Activated naive CD4-positive, alpha-beta T cell treated with anti-CD3 and anti-CD28 coated beads for 36 hours (primary cell): ENCODE data around the gene RPS4Y2. TPM values are rescaled to one million over a fixed set of nuclear protein-coding genes. Genes with fewer than 3 reads are reported as not detected.

ENCODE experiments used
- CTCF ChIA-PET: fragments of 350-600 bp; sonication (Branson Sonifier 250); formaldehyde crosslinking; loops from one replicate; lab custom pipeline; 2021; ENCODE audit warnings: antibody characterized with exemption; lab: Charles Lee
- DNase-seq: peaks from one replicate; pipeline ENCODE4 v3.0.0-alpha.2; 2020
- H3K27ac Mint-ChIP-seq: one replicate; pipeline ENCODE4 v1.8.0; 2021; ENCODE audit warnings: mild to moderate bottlenecking, mixed read lengths
- H3K27me3 Mint-ChIP-seq: one replicate; pipeline ENCODE4 v1.8.0; 2021; ENCODE audit warnings: low read depth, mixed read lengths
- H3K36me3 Mint-ChIP-seq: one replicate; pipeline ENCODE4 v1.8.0; 2021; ENCODE audit warnings: low read depth, mixed read lengths
- H3K4me1 Mint-ChIP-seq: one replicate; pipeline ENCODE4 v1.8.0; 2021; ENCODE audit warnings: low read depth, mixed read lengths
- H3K4me3 Mint-ChIP-seq: one replicate; pipeline ENCODE4 v1.8.0; 2021; ENCODE audit warnings: mild to moderate bottlenecking, moderate library complexity, mixed read lengths
- H3K9me3 Mint-ChIP-seq: one replicate; pipeline ENCODE4 v1.8.0; 2021; ENCODE audit warnings: mixed read lengths
- intact Hi-C: fragments of 100-400 bp; cut with micrococcal nuclease; formaldehyde crosslinking; loops from one replicate; pipeline ENCODE4 v1.15.1; 2023
- total RNA-seq, 2 experiments: library from RNA; stranded (reverse); gene quantifications; one replicate each; pipeline ENCODE4 v1.2.3, GENCODE V29; 2021

Gene RPS4Y2
- total RNA-seq, 2 experiments from 2014 or later, result not detected

DNA sequence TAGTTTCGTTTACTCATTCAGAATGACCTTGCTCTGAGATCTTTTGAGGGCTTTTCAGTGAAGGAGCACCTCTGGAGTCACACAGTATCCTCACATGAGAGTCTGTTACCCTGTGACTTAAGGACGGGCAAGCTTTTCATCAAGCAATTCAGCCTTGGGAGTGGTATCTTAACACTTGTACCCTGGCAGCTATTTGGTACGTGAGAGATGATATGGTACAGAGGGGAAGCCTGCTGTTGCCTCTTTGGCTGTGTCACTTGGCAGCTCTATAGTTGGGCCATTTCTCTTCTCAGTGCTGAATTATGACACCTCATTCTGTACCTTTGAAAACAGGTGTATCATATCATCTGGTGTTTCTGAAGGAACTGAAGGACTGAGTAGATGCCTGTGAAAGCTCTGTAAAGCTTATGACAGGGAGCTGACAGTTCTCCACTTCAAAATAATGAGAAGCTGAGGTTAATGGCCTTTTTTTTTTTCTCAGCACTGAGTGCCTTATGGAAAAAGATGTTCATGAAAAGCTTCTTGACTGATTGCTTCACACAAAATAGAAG, 24.3 kb downstream of the RPS4Y2 start:
- CTCF ChIA-PET, result interaction anchor here (0.6 kb wide), 1 partner anchor 173 kb away, joined by 4 read pairs; no protein-coding TSS in a partner anchor
- Mint-ChIP-seq H3K27me3 (no peaks in the 10 kb centered on the region), H3K36me3 (no peaks in the 10 kb centered on the region), H3K4me1 (peaks cover 53% of the 10 kb centered on the region), H3K4me3 (no peak overlapping the region), H3K27ac (no peak overlapping the region), H3K9me3 (no peaks in the 10 kb centered on the region)
- DNase-seq, result no peak
- intact Hi-C loops, result loop anchor here (1.0 to 10.0 kb wide), 7 partner anchors 10 to 475 kb away; partner anchors contain the start of gene EIF1AY

DNA sequence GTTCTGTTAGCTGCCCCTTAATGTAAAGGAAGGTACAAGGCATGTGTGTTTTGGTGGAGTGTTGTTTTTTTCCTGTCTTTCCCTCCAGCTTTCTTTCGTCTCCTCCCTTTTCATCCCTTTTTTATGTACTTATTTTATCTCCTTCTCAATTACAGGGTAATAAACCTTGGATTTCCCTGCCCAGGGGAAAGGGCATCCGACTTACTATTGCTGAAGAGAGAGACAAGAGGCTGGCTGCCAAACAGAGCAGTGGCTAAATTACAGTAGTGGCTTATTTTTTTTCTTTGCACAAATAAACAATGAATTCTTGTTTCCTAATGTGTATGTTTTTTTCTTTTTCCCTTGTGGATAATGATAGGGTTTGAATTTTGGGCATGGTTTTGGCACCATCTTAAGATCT, 24.9 kb downstream of the RPS4Y2 start:
- no peak for DNase-seq
- Mint-ChIP-seq H3K9me3 (no peaks in the 10 kb centered on the region), H3K27ac (no peak overlapping the region), H3K4me3 (no peak overlapping the region), H3K27me3 (no peaks in the 10 kb centered on the region), H3K36me3 (no peaks in the 10 kb centered on the region), H3K4me1 (peaks cover 59% of the 10 kb centered on the region)
- CTCF ChIA-PET, result interaction anchor here (0.6 kb wide), 1 partner anchor 174 kb away, joined by 4 read pairs; no protein-coding TSS in a partner anchor
- intact Hi-C loops, result loop anchor here (1.0 to 10.0 kb wide), 7 partner anchors 10 to 474 kb away; partner anchors contain the start of gene EIF1AY

GRCh38 chrY:20781408-20781807, 25.5 kb downstream of the RPS4Y2 start:
- Mint-ChIP-seq H3K36me3 (no peaks in the 10 kb centered on the region), H3K27me3 (no peaks in the 10 kb centered on the region), H3K4me1 (peaks cover 57% of the 10 kb centered on the region), H3K27ac (no peak overlapping the region), H3K4me3 (no peak overlapping the region), H3K9me3 (no peaks in the 10 kb centered on the region)
- CTCF ChIA-PET, result no interaction called here
- intact Hi-C loops, result loop anchor here (5.0 to 10.0 kb wide), 6 partner anchors 34 to 473 kb away; partner anchors contain the start of gene EIF1AY
- no peak for DNase-seq

DNA sequence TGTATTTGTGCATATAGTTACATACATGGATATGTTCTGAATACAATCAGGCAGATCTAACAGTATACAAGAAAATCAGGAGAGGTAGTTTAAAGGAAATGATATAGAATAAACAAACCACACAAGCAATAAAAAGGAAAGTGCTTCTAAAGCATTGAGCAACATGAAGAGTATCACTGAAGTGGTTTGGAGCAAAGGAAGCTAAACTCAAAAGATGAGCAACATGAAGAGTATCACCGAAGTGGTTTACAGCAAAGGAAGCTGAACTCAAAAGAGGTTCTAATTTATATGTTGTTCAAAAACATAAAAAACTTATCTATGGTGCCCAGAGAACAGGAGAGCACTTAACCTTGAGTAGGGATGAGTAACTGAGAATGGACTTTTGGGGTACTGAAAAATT, 29.1 kb downstream of the RPS4Y2 start:
- CTCF ChIA-PET, result interaction anchor here (1.5 kb wide), 1 partner anchor 37 kb away, joined by 3 read pairs; no protein-coding TSS in a partner anchor
- Mint-ChIP-seq H3K4me1 (peaks cover 59% of the 10 kb centered on the region), H3K9me3 (no peaks in the 10 kb centered on the region), H3K27me3 (no peaks in the 10 kb centered on the region), H3K36me3 (no peaks in the 10 kb centered on the region), H3K4me3 (no peak overlapping the region), H3K27ac (no peak overlapping the region)
- no peak for DNase-seq
- intact Hi-C loops, result loop anchor here (2.0 to 10.0 kb wide), 7 partner anchors 28 to 470 kb away; partner anchors contain the start of gene EIF1AY

- H3K36me3 Mint-ChIP-seq, result no peaks in the 10 kb centered on the region
- CTCF ChIA-PET, result no interaction called here
- H3K4me1 Mint-ChIP-seq, result peaks cover 44% of the 10 kb centered on the region
- no peak overlapping the region for H3K27ac Mint-ChIP-seq
- H3K27me3 Mint-ChIP-seq, result no peaks in the 10 kb centered on the region
- no peaks in the 10 kb centered on the region for H3K9me3 Mint-ChIP-seq
- intact Hi-C loops, result loop anchor here (10.0 kb wide), 5 partner anchors 178 to 468 kb away; partner anchors contain the start of gene EIF1AY
- DNase-seq, result no peak
- H3K4me3 Mint-ChIP-seq, result no peak overlapping the region
Observed at GRCh38 chrY:20787076-20787475, 31.2 kb downstream of the RPS4Y2 start.

DNA sequence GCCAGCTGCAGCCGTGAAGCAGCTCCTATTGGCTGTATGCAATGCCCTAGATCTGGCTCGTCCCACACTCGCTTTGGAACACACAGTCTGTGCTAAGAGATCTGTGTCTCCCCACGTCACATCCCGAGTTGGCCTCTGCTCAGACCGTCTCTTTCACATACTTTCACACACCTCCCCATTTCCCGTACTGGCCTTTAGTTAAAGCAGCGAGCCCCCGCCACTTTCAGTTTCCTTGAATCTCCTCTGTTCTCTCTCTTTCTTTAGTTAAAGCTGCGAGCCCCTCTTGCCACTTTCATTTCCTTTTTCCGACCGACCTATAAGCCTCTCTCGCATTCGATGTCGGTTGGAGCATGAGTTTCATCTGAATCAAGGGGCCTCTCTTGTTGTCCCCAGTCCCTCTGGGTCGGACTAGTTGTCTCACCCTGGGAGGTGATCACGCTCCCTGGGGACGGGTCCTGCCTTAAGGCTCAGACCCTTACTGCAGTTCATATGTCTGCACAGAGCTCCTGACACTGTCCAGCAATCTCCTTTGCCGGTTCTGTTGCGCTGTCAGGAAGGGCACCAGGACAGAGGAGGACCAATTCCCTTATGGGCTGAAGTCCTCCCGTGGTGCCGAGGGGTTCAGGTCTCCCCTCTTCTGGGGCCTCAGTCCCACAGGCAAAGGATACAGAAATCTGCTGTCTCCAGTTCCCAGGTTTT, 42.6 kb downstream of the RPS4Y2 start:
- H3K4me3 Mint-ChIP-seq, result peak overlapping the region; percentile 59
- H3K9me3 Mint-ChIP-seq, result no peaks in the 10 kb centered on the region
- H3K36me3 Mint-ChIP-seq, result no peaks in the 10 kb centered on the region
- CTCF ChIA-PET, result no interaction called here
- no peaks in the 10 kb centered on the region for H3K27me3 Mint-ChIP-seq
- peak; percentile 11 for DNase-seq
- intact Hi-C loops, result no loop called here
- peak overlapping the region; percentile 53 for H3K27ac Mint-ChIP-seq
- H3K4me1 Mint-ChIP-seq, result peaks cover 5% of the 10 kb centered on the region

GRCh38 chrY:20802659-20803058, 46.8 kb downstream of the RPS4Y2 start:
- H3K9me3 Mint-ChIP-seq, result no peaks in the 10 kb centered on the region
- peaks cover 5% of the 10 kb centered on the region for H3K4me1 Mint-ChIP-seq
- H3K27me3 Mint-ChIP-seq, result no peaks in the 10 kb centered on the region
- CTCF ChIA-PET, result no interaction called here
- H3K27ac Mint-ChIP-seq, result no peak overlapping the region
- DNase-seq, result no peak
- intact Hi-C loops, result no loop called here
- H3K4me3 Mint-ChIP-seq, result no peak overlapping the region
- no peaks in the 10 kb centered on the region for H3K36me3 Mint-ChIP-seq

GRCh38 chrY:20806243-20806642, 50.3 kb downstream of the RPS4Y2 start:
- H3K4me3 Mint-ChIP-seq, result no peak overlapping the region
- no peaks in the 10 kb centered on the region for H3K36me3 Mint-ChIP-seq
- CTCF ChIA-PET, result no interaction called here
- H3K4me1 Mint-ChIP-seq, result peaks cover 5% of the 10 kb centered on the region
- no peaks in the 10 kb centered on the region for H3K27me3 Mint-ChIP-seq
- no peak for DNase-seq
- intact Hi-C loops, result no loop called here
- H3K27ac Mint-ChIP-seq, result no peak overlapping the region
- no peaks in the 10 kb centered on the region for H3K9me3 Mint-ChIP-seq

GRCh38 chrY:20813459-20813858, 57.6 kb downstream of the RPS4Y2 start:
- Mint-ChIP-seq H3K27me3 (no peaks in the 10 kb centered on the region), H3K9me3 (no peaks in the 10 kb centered on the region), H3K36me3 (no peaks in the 10 kb centered on the region), H3K27ac (peak overlapping the region; percentile 47), H3K4me3 (no peak overlapping the region), H3K4me1 (peaks cover 17% of the 10 kb centered on the region)
- intact Hi-C loops, result loop anchor here (1.0 to 10.0 kb wide), 5 partner anchors 29 to 431 kb away; partner anchors contain the start of gene EIF1AY
- peak; percentile 25 for DNase-seq
- CTCF ChIA-PET, result no interaction called here

- H3K27me3 Mint-ChIP-seq, result no peaks in the 10 kb centered on the region
- DNase-seq, result peak; percentile 42
- CTCF ChIA-PET, result no interaction called here
- no peaks in the 10 kb centered on the region for H3K36me3 Mint-ChIP-seq
- H3K4me1 Mint-ChIP-seq, result peaks cover 17% of the 10 kb centered on the region
- no peak overlapping the region for H3K4me3 Mint-ChIP-seq
- no peaks in the 10 kb centered on the region for H3K9me3 Mint-ChIP-seq
- intact Hi-C loops, result loop anchor here (10.0 kb wide), 3 partner anchors 70 to 430 kb away; partner anchors contain the start of gene EIF1AY
- no peak overlapping the region for H3K27ac Mint-ChIP-seq
Observed at GRCh38 chrY:20814794-20815193, 58.9 kb downstream of the RPS4Y2 start.

GRCh38 chrY:20817067-20817466, 61.2 kb downstream of the RPS4Y2 start:
- Mint-ChIP-seq H3K36me3 (no peaks in the 10 kb centered on the region), H3K27ac (no peak overlapping the region), H3K4me3 (no peak overlapping the region), H3K4me1 (peaks cover 17% of the 10 kb centered on the region), H3K9me3 (peaks cover 2% of the 10 kb centered on the region), H3K27me3 (no peaks in the 10 kb centered on the region)
- CTCF ChIA-PET, result no interaction called here
- no peak for DNase-seq
- intact Hi-C loops, result loop anchor here (10.0 kb wide), 3 partner anchors 72 to 428 kb away; partner anchors contain the start of gene EIF1AY
